GM21576 (cell line): Measurements from ENCODE around the gene CLTB.
A peak's percentile ranks its signal among the peaks of the same experiment; 100 is the strongest.

Source experiments
- ATAC-seq: cut with Tn5 transposase; IDR thresholded peaks from one replicate; pipeline ENCODE4 v1.9.1; 2021; ENCODE audit warnings: mild to moderate bottlenecking, moderate library complexity; ENCODE audit not compliant: unreplicated experiment

Gene CLTB

DNA sequence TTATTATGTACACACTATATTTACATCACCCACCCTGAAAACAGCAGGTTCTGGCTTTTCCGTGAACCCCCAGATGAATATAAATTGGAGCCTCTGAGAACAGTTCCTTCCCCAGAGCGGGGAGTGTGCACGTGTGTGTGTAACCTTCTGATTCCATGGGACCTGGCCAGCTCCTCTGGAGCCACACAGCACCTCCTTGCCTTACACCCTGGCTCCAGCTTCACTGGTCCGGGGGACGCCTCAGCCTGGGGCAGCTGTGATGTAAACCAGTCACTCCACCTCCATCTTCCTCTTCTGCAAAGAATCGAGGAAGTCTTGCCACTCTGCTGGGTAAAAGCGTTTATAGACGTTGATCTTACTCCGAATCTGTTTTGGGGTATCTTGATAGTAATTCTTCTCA is 32.4 kb downstream of the CLTB start:
- ATAC-seq: no peak

DNA sequence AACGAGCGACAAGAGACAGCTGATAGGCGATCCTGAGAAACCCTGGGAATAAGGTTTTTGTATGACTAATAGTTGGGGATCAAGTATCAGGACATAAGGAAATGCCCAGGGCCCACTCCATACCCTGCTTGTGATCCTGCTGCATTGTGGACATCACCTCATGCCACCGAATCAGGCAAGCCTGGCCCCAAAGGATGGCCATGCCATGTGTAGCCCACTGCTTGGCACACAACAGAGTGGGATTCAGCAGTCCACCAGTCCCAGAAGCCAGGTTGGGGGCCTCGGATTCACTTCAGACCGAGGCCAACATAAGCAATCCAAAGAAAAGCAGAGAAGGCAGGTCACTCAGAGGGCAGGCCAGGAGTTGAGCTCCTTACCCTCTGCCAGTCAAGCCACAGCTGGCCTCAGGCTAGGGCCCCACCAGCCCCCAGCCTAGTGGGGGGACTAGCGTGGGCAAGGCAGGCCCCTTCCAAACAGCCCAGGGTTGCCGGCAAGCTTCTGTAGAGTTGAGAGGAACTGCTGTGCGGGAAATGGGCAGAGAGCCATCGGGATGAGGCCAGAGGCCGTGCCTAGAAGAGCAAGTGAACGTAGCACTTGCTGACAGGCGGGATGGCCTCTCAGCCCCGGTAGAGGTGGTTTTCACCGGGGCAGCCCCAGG is 33.0 kb downstream of the CLTB start:
- ATAC-seq: no peak

DNA sequence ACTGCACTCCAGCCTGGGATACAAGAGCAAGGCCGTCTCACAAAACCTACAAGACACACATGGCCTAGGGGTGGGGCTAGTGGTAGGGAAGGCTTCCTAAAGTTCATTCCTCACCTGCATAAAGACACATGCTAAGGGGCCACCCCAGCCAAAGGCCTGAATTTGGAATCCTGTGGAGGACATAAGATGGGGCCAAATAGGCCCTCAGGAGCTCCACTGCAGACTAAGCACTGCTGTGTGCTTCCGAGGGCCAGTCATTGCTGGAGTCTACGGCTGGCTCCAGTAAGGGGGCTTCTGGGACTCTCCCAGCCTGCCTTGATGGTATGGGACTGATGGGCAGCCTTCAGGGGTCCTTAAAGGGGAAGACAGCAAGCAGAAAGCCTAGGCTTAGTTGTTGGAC is 33.6 kb downstream of the CLTB start:
- ATAC-seq: no peak

DNA sequence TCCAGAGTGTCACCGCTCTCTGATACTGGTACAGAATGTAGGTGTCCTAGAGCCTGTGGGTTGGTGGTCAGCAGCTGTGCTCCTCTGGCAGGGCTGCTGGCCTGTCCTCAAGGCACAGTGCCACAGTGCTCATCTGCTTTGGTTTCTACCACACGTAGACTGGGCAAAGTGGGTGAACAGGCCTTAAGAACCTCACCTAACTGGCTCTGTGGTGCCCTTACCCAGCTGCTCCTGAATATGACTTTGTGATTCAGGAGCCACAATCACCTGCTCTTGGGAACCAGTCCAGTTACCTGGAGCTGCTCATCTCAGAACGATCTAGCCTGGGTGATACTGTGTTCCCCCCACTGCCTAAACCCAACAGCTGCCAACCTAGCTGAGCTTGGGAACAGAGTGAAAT is 34.4 kb downstream of the CLTB start:
- no peak for ATAC-seq

DNA sequence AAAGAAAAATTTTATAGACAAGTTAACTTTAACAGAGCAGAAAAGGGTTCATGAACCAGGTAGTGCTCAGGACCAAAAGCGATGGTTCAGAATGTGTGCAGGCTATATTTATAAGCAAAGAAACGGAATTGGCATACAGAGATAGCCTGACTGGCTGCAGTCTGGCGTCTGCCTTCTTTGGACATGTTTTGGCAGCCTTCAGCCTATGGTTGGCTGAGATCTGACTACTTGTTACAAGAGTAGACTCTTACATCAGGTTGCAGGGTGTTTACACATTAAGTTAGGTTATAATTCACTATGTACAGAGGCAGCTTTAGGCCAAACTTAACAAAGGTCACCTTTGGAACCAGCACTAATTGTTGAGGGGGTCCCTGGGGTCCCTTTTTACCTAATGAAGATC is 34.9 kb downstream of the CLTB start:
- no peak for ATAC-seq

DNA sequence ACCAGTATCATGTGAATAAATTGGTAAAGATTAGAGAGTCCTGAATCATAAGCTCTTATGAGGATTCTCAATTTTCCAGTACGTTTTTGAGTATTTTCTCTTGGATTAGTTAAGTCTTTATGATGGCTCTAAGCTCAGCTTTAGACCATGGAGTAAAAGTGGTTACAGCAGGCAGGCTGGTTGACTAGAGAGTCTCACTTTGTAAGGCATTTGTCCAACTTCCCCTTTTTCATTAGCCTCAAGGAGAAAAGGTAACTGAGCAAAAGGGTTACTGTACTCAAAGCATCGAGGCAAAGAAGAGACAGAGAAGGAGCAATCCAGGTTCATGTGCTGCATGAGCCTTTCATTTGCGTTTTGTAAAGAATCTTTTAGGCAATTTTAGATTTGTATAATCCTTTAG is 36.5 kb downstream of the CLTB start:
- ATAC-seq: no peak

DNA sequence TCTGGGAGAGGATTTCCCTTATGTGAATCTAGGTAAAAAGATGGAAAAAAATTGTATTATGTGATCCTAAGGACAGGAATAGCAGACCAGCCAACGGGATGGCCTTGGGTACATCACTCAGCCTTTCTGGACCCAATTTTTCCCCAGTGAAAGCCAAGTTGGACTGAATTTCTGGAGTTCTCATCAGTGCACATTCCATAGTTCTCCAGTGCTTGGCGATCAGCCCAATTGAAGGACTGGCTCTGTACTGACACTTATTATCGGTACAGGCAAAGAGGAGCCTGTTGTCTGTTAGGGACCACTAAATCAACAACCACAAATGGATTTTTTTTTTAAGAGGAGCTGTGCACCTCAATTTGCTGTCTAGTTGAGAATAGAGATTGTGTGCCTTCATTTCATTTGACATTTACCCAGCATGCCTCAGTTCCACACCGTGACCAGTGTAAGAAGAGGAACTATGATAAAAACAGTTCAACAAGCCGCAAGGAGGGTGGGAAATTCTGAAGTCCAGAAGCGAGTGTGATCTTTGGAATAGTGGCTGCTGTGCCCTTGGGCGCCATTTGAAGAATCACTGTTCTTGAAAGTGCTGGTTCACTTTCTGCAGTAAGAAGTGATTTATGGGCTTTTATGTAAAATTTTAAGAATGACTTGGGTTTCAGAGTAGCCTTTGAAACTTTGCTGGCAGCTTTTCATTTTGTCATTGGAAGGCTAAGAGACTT is 43.1 kb downstream of the CLTB start:
- ATAC-seq: no peak

DNA sequence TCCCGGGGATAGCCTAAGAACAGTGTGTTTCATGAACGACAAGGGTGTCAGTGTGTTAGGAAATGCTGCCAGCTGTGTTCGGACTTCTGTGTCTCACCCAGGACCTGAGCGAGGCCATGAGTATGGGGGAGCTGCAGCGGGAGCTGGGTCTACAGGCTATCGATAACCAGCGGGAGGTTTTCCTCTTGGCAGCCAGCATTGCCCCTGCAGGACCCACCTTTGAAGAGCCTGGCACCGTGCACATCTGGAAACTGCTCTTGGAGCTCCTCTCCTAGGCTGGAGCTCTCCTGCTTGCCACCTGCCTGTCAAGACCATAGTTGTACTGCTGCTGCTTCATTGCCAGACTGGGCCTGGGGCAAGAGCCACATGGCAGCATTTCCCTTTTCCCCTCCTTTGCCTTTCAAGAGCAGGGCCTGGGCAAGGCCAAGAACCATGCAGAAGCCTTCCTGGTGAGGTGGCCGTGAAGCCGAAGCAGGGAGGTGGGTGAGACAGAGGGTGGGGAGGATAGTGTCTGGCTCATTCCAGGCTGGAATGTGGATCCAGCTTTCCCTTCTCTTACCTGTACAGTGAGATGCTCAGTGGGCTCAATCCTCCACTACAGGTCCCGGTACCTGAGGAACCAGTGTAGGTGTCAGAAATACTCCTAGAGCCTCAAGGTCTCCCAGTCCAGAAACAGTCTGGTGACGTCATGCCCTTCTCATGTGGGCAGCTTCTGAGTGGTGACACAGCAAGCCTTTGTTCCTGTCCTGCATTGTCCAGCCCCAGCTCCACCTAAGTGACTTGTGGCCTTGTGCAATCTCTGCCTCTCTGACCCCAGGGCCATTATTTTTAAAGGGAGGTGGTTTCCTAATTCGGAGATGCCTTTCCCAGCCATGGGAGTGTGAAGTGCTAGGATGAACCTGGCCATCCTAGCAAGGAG is 44.5 kb downstream of the CLTB start:
- no peak for ATAC-seq

DNA sequence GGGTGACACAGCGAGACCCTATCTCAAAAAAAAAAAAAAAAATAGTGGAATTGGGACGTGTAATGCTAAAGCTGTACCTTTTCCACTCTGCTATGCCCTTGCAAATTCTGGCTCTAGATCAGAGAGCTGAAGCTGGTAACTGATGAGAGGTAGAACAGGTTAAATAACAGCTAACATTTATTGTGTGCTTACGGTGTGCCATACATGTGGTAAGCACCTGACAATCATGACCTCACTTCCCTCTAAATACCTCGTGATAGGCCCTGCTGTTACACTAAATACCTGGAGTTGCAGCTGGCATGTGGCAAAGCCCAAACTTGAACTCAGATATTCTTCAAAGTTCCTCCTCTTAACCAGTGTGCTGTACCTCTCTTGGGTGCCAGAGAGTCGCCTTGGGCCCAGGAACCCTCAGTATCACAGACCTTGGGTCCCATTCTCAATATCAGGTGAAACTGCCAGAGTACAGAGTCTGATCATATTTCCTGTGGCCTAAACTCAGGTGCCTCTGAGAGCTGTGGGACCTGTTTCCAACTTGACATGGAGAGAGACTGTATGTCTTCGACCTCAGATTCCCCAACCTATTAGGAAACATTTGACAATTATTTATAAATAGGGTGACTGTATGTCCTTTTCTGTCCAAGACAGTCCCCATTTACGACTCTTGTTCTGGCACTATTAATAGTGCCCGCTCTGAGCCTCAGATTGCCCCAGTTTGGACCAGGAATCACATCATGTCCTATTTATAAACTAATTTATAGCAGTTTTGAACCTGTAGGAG is 46.2 kb downstream of the CLTB start:
- no peak for ATAC-seq

DNA sequence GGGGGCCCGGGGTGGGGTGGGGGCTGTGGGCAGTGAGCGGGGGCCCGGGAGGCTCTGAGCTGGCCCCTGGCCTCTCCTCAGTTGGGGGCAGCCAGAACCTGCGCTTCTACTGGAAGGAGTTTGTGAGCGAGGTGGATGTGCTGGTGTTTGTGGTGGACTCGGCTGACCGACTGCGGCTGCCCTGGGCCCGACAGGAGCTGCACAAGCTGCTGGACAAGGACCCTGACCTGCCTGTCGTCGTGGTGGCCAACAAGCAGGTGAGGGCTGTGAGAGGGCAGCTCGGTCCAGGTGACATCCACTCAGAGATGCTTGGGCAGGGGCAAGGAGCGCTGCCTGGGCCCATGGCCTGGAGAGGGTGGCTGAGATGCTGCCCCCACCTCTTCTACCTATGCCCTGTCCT is 47.6 kb downstream of the CLTB start:
- ATAC-seq: no peak

DNA sequence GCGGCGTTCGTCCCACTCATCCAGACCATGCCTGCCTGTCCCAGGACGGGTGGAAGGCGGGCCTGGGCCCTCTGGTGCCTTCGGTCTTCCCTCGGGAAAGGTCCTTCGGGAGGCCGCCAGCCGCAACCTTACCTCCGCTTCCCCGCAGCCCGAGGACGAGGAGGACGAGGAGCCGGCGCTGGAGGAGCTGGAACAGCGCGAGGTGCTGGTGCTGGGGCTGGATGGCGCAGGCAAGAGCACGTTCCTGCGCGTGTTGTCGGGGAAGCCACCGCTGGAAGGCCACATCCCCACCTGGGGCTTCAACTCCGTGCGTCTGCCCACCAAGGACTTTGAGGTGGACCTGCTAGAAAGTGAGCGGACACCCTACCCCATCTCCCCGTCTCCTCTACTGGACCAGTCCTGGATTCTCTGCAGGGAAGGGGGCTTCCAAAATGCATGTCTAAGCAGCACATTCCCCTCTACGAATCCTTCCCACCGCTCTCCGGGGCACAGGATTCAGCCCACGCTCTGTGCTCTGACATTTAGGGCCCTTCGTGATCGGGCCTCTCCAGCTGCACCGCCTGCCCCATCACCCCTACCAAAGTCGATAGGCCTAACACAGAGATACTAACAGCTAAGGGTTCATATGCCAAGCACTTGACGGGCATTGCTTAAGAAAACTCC is 50.0 kb downstream of the CLTB start:
- ATAC-seq: no peak

DNA sequence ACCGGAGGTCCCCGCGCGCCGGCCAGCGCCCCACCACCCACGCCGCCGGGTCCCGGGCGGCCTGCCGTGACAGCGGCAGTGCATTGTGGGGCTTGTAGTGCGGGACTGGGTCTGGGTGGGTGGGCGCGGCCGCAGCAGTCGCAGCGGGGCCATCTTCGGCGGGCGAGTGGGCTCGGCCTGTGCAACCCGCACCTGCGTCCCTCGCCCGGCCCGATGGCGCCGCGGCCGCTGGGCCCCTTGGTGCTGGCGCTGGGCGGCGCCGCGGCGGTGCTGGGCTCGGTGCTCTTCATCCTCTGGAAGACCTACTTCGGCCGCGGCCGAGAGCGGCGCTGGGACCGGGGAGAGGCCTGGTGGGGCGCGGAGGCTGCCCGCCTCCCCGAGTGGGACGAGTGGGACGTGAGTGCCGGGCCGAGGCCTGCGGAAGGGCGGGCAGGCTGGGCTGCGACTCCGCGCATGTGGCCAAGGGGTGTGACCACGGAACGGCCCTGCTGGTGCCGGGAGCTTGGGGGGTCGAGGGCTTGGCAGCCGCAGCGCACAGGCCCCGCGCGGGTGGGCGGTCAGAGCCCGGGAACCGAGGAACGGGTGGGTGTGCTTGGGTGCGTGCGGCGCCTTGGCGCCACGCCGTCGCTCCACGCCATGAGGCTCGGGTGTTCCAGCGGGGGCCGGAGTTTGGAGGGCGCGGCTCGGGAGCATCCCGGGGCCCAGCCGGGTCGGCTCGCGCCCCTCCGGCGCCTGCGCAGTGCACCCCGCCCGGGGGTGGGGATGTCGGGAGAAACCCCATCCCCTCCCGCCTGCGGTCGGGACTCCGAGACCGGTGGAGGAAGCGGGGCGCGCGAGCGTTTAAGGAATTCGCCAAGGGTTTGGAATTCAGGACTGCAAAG is 50.7 kb downstream of the CLTB start, which contains the start of gene ARL10:
ARL10 (plus strand) TSS at position 137 of the 881 bp plus-strand sequence; CDS start at position 214, 77 bp downstream.
- no peak for ATAC-seq

DNA sequence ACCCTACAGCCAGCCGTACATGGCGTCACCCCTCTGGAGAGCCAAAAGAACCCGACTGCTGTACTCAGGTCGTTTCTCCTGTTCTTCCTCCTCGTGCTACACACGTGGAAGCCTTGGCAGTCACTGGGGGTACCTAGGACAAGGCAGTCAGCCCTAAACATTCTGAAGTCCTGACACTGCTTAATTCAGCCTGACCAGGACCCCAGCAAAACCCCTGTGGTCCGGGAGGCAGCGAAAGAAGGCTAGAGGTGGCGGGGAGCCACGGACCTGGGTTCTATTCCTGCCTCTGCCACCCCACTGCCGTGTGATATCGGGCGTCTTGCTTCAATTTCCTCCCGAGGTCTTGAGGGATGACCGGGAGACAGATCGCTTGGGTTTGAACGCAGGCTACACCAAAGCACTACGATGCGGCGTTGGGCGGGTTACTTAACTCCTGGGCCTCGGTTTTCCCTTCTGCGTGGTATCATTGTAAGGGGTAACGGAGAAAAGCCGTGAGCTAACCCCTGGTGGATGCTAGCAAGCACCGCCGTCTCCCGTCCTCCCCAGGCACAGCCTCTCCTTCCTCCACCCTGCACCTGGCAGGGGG is 51.5 kb downstream of the CLTB start:
- no peak for ATAC-seq

DNA sequence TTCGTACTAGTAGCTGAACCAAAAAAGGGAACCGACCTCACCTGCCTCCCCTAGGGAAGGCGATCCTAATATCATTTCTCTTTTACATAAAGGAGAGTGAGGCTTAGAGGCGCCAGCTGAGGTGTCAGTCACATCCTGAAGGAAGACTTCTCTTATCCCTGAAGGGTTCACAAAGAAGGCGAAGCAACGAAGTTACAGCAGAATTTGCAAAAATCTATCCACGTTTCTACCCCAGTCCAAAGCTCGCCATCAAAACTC is 54.2 kb downstream of the CLTB start:
- ATAC-seq: peak; percentile 16

DNA sequence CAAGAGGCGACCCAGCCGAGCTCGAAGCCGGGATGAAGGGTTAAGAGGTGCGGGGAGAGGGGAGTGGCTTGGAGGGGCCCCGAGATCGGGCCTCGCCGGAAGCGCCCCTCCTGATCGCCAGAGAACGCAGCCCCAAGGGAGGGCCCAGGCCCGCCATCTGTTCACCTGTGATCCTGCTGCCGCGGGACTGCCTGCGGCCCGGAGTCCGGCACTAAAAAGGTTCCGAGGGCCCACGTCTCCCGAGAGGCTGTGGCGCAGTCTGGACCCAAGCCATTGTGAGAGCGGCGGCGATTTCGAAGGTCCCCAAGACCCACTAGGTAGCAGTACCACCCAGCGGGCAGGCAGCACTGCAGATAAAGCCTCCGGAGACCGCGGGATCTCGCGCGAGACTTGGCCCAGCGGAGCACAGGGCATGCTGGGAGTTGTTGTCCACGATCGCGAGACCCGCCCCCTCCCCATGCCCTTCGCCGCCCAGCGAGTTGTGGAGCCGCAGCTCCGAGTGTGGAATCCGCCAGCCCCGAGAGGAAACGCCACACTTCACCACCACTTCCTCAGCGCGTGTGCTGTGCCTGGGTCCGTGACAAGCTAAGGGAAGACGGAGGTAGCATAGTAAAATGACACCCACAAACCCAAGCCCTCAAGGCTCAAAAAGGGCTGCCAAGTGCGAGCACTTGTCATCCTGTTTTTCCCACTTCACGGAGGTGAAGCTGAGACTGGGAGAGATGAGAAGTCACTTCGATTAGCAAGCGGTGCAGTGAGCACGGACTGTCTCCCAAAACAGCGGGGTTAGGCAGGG is 54.7 kb downstream of the CLTB start, which contains the start of gene KIAA1191:
KIAA1191 (minus strand) TSS at position 328 of the 796 bp plus-strand sequence. CDS start 2,256 bp downstream, outside the sequence.
- ATAC-seq: peak; percentile 83

DNA sequence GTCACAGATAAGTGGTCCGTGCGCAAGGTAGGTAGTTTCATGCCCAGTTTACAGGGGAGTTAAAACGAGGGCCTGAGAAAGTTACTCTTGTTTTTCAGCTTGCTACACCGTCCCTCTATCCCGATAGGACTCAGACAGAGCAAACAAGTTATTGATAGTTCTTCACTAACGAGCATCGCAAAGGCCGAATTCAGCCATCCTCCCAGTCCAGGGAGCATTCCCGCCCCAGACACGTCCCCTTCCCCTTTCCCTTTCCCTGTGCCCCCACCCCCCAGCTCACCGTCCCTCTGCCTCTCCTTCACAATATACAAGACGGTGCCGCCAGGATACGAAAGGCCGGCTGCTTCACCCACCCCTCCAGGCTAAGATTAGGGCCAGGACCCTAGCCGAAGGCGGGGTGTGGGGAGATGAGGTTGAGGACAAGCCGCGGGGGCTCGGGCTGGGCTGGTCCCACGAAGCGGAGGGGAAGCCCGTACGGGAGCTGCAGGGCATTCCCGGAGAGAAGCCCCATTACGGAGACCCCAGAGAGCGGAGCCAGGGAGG is 55.4 kb downstream of the CLTB start:
- no peak for ATAC-seq

DNA sequence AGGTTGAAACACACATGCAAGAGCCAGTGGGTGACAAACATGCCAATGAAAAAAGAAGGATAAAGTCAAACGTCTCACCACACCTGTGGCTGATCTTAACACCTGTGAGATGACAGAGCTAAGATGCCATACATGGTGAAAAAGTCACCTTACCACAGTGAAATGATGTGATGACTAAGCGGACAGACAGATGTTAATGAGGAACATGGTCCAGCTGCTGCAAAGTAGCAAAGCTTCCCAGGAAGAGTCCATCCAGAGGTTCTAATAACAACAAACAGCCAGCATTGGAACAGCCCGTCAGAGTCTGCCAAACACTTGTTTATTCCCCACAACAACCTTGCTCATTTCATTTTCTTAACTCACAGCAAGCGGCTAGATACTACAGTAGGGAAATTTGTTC is 56.7 kb downstream of the CLTB start:
- no peak for ATAC-seq

DNA sequence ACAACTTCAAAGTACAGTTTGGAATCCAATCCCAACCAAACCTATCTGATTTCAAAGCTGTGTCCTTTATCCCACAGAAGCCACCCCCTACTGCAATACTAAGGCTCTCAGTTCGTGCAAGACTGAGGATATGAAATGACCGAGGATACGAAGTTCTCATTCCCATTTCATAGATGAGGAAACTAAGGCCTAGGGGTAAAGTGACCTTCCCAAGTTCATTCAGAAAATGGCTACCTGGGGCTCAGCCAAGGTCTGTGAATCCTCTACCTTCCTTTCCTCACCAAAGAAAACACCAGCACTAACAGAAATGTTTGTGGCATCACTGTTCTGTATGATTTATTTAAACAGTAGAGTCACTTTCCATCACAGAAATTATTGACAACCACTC is 60.2 kb downstream of the CLTB start:
- no peak for ATAC-seq
